HG02973 (cell line): ENCODE results near the gene PCSK6.
"Not testable (repeated sequence)": the region's sequence is repeated elsewhere in the genome, so short reads cannot be mapped to it uniquely, and the experiment has no call there.

Experiments
- ATAC-seq: cut with Tn5 transposase; IDR thresholded peaks from one replicate; pipeline ENCODE4 v1.9.1; 2021; ENCODE audit warnings: moderate library complexity; ENCODE audit not compliant: unreplicated experiment

PCSK6 gene

GRCh38 chr15:101362986-101363566 lies 126.4 kb downstream of the PCSK6 start:
- ATAC-seq, result no peak

DNA sequence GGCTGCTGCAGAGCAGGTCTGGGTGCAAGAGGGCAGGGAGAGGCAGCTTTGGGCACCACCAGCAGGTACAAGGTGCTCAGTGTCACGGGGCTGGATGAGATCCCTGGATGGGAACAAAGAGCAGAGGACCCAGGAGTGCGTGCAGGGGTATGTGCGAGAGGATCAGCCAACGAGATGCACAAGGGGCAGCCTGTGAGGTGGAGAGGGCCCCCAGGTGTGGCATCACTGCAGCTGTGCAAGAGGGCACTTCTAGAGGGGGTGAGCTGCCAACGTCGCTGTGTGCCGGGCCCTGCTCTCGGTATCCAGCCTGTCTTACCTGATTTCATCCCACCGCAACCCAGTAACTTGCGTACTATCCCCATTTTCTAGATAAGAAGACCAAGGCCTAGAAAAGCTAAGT lies 127.1 kb downstream of the PCSK6 start:
- no peak for ATAC-seq

GRCh38 chr15:101361418-101361817 lies 128.1 kb downstream of the PCSK6 start:
- ATAC-seq, result no peak

GRCh38 chr15:101359365-101359947 lies 130.1 kb downstream of the PCSK6 start:
- ATAC-seq, result no peak

DNA sequence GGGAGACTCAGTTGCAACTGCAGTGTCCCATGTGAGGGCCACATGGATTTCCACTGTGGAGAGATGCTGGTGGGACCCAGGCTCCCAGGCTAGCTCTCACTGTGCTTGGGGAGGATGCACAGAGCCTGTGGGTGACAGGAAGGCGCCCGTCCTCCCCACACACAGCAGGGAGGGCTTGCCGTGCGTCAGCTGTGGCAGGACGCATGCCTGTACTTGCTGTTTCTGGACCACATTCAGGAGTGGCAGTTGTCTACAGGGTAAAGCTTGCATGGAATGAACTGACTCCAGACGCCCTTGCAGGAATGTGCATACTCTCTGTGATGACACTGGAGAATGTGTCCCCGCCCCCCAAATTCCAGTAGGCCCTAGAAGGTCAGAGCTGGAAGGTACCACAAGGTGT lies 130.6 kb downstream of the PCSK6 start:
- ATAC-seq, result no peak

DNA sequence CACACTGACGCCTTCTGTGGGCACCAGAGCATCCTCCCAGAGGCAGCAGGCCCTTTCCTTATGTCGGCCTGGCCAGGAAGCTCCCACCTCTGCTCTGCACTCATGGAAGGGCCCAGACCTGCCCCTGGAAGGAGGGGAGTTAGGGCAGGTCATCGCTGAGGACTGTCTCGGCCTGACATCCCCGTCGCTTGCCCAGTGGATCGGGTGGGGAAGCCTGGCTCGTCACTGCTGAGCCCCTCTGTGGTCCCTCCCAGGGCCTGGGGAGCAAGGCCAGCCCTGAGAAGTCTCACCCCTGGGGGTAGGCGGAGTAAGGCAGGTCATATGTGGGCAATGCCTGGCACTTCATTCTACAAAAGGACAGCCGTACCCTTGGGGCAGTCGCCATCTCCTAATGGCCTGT lies 131.6 kb downstream of the PCSK6 start:
- ATAC-seq, result no peak

DNA sequence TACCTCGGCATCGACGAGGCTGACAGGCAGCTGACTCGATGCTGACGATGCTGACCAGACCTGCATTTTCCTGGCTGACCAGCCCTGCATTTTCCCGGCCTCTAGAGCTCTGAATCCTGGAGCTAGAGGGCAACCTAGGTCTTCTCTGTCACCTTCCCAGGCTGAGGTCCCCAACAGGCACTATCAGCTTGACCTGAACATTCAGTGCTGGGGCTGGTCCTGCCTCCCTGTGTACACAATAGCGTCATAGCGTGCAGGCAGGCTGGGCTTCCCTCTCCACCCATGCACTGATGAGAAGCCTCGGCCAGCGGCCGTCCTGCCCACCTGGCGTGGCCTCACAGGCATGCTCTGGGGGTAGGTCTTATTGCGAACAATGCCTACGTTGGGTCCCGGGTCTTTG lies 132.2 kb downstream of the PCSK6 start:
- no peak for ATAC-seq

GRCh38 chr15:101356512-101357172 lies 132.9 kb downstream of the PCSK6 start:
- ATAC-seq, result not testable (repeated sequence)

DNA sequence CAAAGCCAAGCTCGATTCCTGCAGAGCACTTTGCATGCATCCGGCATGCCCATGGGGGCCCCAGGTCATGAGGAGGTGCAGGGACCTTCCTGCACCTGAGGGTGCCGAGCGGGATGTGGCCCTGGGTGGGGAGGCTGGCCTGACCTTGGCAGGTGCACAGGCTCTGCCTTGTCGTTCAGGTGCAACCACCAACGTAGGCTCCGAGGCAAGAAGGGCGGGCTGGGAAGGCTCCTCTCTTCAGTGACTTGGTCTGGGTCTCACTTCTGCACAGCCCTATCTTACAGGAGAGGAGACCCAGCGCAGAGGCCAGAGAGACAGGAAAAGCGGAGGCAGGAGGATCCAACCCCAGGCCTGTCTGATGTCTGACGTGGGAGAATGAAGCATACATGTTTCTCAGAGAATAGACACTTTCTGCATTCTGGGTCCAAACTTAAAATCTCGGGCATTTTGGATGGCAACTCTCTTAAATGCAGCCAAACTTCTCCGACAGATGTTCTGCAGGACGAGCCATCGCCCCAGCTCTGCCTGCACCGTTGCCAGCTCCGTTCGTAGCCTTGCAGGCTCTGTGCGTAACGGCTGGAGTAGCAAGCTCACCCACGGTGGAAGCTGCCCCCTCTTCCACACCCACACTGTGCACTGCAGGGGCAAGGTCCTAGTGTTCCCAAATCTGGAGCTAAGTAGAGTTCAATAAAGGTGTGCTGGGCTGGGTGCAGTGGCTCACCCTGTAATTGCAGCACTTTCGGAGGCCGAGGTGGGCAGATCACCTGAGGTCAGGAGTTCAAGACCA lies 133.6 kb downstream of the PCSK6 start:
- ATAC-seq, result no peak

DNA sequence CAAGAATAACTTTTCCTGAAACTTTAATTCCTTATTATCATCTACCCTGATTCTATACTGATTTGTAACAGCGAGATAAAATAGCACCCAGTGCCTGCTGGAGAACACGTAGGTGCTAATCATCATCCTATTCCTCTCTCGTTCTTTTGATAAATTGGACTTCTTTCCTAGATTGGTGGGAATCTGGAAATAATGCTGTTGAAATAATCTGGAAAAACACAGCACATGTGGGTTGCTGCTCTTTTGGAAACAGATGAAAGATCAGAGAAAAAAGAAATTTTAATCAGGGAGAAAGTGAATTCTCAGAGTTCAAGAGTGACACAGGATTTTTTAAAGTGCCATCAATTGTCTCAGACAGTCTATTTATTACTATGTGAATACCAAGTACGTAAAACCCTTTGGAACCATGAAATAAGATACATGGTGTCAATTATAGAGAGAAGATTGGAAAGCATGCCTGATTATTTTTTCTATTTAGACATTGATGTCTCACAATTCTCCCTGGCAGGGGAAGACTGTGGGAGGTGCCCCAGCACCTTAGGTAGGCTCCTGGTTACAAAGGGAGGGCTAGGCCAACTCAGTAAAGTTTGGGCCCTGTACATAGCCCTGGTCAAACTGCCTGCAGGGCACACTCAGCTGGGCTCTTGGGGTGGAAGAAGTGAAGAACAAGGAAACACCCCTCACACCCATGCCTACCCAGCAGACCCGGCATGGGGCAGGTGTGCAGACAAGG lies 134.4 kb downstream of the PCSK6 start:
- no peak for ATAC-seq

DNA sequence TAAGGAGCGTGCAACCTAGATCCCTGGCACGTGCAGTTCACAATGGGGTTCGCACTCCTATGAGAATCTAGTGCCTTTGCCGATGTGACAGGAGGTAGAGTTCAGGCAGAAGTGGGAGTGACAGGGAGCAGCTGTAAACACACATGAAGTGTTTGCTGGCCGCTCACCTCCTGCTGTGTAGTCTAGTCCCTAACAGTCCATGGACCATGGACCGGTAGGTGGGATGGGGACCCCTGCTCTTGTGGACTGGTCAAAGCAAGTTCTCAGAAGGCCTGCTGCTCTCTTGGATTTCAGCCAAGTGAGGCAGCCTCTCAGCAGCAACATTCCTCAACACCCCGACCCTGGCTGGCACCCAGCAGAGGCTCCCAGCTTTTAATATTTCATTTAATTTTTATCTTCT lies 136.3 kb downstream of the PCSK6 start:
- ATAC-seq, result no peak

DNA sequence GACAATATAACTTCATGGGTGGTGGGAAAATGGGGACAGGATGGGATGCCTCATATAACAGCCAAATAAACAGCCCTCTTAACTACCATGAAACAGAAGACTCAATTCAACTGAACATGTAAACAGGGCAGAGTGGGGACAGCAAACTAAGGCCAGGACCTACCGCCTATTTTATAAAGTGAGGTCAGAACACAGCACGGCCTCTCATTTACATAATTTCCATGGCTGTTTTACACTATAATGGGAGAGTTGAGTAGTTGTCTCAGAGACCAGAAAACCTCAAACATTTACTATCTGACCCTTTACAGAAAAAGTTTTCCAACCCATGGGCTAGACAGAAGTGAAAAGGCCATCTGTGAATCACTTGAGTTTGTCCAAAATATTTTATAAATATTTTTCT lies 137.8 kb downstream of the PCSK6 start:
- no peak for ATAC-seq

GRCh38 chr15:101349047-101349951 lies 140.2 kb downstream of the PCSK6 start:
- no peak for ATAC-seq

DNA sequence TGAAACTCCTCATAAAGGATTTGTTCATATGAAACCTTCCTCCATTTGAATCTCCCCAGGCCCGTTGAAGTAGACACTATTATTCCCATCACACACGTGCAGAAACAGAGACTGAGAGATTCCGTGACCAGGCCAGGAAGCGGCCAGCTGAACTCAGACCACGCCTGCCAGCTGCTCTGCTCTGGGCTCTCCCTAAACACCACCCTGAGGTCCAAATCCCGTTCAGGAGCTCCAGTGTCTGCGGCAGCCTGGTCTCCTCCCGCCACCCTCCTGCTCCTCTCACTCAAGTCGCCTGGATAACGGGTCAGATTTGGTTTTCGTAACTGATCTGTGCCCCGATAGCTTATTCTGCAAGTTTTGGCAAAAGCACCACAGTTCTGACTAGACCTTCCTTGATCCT lies 140.9 kb downstream of the PCSK6 start:
- ATAC-seq, result no peak

DNA sequence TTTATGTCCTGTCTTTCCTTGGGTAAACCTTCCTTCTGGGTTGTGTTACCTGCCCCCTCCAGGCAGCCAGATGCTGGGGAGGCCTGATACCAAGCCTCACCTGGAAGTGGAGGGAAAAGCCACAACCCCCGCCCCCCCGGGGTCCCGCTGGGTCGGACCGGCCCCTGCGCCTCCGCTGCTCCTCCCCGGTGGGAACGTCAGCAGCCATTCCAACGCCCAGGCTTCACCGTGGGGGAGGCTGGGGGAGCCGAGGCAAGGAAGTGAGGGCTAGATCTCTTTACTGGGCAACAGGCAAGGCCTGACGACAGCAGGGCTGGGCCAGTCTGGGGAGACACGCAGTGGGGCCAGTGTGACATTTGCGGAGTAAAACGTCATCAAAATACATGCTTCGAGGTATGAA lies 141.5 kb downstream of the PCSK6 start:
- ATAC-seq, result no peak

GRCh38 chr15:101347454-101347853 lies 142.1 kb downstream of the PCSK6 start:
- ATAC-seq, result no peak

DNA sequence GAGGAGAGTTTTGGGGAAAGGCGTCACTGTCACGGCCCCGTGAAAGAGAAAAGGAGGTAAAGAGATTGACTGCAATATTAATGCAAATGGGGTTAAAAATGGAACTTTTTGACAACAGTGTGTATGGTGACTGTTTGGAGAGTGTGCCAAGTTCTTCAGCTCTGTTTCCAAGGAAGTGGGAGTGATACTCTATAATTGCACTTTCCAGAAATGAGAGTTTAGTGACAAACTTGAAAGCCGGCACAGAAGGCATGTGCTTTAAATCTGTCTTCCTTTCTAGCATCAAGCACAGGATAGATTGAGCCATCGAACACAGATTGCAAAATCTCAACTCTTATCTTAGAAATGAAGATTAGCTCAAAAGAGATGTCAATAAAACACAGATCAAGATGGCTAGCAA lies 142.6 kb downstream of the PCSK6 start:
- no peak for ATAC-seq

DNA sequence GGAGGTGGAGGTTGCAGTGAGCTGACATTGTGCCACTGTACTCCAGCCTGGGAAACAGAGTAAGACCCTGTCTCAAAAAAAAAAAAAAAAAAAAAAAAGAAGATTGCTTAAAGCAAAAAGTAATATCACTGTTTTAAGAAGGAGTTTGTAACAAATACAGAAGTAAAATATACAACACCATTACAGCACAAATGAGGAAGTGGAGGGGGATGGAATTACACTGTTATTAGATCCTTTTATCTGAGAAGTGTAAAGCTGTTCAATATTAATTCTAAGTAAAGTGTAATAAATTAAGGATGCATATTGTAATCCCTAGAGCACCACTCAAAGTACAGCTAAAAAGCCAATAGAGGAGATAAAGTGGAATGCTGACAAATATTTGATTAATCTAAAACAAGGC lies 147.5 kb downstream of the PCSK6 start:
- no peak for ATAC-seq

- no peak for ATAC-seq
These were observed 150.9 kb downstream of the PCSK6 start for GRCh38 chr15:101338502-101339057.

DNA sequence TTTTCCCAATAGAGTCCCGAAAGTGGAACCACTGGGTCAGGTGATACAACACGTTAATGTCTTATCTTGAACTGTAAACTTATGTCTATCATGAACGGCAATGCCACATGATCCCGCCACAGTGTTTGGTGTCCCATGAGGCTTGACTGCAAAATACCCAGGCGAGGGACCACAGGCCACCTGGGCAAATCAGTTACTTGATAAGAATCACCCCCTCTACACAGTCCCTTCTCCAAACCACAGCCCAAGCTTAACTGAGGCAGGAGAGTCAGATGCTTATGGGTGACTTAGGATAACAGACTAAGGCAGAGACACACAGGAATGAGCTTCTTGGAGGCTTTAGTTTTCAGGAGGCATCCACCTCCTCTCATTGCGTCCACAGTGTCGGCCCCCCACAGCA lies 151.5 kb downstream of the PCSK6 start:
- no peak for ATAC-seq
